Measurements from ENCODE around the gene RBL1.
"Not testable (repeated sequence)": the region's sequence is repeated elsewhere in the genome, so short reads cannot be mapped to it uniquely, and the experiment has no call there.

The RBL1 gene

DNA sequence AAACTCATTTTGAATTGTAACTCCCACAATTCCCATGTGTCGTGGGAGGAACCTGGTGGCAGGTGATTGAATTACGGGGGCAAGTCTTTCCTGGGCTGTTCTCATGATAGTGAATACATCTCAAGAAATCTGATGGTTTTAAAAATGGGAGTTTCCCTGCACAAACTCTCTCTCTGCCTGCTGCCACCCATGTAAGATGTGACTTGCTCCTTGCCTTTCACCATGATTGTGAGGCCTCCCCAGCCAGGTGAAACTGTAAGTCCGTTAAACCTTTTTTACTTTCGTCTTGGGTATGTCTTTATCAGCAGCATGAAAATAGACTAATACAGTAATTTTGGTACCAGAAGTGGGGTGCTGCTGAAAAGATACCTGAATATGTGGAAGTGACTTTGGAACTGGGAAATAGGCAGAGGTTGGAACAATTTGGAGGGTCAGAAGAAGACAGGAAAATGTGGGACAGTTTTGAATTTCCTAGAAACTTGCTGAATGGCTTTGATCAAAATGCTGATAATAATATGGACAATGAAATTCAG is 102.9 kb downstream of the RBL1 start:
- DNase-seq (ENCODE audit: low spot score): no peak

DNA sequence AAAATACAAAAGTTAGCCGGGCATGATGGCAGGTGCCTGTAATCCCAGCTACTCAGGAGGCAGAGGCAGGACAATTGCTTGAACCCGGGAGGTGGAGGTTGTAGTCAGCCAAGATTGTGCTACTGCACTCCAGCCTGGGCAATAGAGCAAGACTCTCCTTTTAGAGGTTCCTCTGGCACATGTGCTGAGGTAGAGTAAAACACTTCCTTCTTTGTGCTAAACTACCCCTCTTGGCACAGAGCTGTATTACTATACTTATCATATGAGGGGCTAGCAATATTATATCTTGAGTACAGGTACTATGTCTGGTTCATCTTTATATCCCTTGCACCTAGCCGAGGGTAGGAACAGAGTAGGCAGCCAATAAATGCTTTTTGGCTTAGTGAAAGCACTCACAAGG is 104.1 kb downstream of the RBL1 start:
- no peak for DNase-seq (ENCODE audit: low spot score)

DNA sequence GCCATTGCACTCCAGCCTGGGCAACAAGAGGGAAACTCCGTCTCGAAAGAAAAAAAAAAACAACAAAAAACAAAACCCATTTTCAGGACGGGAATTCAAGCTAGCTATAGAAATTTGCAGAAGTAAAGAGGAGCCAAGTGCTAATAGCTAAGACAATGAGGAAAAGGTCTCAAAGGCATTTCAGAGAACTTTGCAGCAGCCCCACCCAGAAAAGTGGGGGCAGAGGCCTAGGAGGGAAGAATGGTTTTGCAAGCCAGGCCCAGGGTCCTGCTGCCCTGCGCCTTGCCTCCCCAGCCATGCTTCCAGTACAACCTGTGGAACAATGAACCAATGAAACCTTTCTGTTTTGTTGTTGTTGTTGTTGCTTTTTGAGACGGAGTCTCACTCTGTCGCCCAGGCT is 106.0 kb downstream of the RBL1 start:
- DNase-seq (ENCODE audit: low spot score): no peak

DNA sequence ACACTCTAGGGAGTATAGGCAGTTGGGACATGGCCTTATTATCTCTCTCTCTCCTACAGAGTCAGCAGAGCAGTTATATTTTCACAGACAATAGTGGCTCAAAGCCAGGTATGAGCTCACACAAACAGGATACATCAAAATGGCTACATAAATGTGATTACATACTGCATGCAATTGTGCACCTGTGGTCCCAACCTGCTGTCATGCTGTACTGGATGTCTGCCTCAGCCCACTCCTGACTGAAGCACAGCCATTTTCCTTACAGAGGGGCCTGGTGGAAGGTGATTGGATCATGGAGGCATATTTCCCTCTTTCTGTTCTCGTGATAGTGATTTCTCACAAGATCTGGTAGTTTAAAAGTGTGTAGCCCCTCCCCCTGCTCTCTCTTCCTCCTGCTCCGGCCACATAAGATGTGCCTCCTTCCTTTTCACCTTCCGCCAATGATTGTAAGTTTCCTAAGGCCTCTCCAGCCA is 107.3 kb downstream of the RBL1 start:
- peak; percentile 43 for DNase-seq (ENCODE audit: low spot score)

DNA sequence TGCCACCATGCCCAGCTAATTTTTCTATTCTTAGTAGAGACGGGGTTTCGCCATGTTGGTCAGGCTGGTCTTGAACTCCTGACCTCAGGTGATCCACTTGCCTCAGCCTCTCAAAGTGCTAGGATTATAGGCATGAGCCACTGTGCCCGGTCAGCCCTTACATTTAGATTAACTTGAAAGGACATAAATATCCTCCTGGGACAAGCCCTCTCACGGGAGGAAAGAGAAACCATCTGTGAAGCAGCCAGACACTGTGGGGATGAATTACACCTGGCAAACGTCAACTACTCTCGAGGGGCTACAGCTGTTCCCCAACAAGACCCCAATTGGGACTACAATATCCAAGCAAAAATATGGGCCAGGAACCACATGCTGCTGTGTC is 111.5 kb downstream of the RBL1 start:
- DNase-seq (ENCODE audit: low spot score): no peak

DNA sequence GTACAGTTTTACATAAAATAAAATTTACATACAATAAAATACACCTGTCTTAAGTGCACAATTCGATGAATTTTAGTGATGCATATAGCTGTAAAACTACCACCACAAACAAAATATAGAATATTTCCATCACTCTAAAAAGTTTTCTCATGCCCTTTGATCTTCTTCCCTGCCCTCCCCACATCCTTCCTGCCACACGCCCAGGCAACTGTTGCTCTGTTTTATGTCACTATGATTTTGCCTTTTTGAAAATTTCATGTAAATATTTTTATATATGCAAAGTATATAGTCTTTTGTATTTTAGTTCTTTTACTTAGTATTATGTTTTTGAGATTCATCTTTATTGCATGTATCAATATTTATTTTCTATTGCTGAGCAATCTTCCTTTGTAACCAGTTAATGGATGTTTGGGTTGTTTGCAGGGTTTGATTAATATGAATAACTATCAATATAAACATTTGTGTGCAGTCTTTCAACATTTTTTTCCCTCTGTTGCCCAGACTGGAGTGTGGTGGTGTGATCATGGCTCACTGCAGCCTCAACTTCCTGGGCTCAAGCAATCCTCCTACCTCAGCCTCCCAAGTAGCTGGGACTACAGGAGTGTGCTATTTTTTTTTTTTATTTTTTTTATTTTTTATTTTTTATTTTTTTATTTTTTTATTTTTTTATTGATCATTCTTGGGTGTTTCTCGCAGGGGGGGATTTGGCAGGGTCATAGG is 120.5 kb downstream of the RBL1 start:
- DNase-seq (ENCODE audit: low spot score): peak; percentile 83

DNA sequence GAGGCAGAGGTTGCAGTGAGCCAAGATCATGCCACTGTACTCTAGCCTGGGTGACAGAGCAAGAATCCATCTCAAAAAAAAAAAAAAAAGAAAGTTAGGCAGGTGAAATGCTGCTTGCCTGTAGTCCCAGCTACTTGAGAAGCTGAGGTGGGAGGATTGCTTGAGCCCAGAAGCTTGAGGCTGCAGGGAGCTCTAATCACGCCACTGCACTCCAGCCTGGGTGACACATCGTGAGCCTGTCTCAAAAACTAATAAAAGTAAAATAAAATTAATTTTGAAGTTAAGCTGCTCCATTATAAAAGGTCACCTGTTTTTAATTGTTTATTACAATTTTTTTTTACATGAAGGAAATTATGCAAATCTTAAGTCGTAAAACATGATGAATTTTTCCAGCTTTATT is 121.1 kb downstream of the RBL1 start:
- peak; percentile 34 for DNase-seq (ENCODE audit: low spot score)

DNA sequence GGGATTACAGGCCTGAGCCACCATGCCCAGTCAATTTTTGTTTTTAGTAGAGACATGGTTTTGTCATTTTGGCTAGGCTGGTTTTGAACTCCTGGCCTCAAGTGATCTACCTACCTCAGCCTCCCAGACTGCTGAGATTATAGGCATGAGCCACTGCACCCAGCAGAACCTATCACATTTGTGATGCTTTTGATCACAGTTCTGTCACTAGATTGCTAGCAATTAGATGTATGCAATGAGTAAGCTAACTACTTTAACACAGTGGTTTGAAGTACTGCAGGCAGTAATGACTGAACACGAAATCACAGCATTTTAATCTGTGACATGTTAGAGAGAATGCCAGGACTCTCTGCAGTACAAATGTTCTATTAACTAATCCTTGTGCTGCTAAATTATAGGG is 124.7 kb downstream of the RBL1 start:
- DNase-seq (ENCODE audit: low spot score): peak; percentile 40

DNA sequence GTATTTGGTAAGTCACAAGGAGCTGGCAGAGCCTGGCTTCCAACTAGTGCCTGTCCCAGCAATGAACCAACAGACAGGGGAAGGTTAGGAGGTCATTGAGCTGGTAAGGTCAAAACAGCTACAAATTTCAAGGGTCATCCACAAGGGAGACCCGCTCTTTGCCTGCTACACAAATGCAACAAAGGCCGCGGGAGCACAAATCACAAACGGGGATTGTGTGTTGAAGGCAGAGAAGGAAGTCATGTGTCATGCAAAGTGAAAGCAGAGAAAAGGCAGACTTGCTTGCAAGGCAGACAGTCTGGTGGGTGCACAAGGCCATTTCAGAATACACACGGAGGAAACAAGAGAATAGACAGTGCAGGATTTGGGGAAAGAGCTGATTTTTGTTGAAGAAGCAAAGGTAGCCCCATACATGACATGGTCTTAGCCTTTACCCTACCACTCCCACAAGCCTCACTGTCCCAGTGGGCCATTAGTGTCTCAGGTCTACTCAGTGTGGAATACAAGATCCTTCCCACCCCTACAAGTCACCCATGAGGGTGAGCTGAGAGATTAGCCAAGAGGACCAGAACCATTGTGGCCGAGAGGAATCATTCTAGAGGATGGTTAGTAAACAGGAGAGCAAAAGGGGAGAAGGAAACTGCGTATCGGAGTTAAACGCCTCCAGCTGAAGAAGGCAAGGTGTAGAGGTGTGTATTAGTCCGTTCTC is 126.2 kb downstream of the RBL1 start:
- DNase-seq (ENCODE audit: low spot score): peak; percentile 63

DNA sequence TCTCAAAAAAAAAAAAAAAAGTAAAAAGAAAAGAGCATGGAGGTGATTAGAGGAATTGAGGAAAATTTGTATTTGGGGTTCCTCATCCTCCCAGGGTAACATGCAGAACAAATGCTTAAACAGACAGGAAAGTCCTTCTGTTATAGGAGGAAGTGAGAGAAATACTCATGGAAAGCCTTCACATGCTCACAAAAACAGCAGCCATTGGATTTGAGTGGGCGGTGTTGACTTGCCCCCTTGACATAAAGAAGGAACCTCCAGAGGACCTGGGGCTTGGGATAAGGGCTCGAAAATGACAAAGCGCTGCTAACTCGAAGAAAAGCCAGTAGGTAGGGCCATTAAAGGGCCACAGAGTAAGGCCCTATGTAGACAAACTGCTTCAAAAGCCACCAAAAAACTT is 126.7 kb downstream of the RBL1 start:
- DNase-seq (ENCODE audit: low spot score): no peak

DNA sequence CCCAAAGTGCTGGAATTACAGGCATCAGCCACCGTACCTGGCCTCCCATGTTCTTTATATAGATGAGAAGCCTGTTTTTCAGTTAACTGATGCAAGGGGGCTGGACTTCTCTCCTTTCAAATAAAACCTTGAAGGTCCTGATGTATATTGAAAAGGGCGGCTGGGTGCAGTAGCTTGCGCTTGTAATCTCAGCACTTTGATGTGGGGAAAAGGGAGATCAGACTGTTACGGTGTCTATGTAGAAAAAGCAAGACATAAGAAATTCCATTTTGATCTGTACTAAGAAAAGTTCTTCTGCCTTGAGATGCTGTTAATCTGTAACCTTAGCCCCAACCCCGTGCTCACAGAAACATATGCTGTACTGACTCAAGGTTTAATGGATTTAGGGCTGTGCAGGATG is 128.2 kb downstream of the RBL1 start:
- peak; percentile 53 for DNase-seq (ENCODE audit: low spot score)

DNA sequence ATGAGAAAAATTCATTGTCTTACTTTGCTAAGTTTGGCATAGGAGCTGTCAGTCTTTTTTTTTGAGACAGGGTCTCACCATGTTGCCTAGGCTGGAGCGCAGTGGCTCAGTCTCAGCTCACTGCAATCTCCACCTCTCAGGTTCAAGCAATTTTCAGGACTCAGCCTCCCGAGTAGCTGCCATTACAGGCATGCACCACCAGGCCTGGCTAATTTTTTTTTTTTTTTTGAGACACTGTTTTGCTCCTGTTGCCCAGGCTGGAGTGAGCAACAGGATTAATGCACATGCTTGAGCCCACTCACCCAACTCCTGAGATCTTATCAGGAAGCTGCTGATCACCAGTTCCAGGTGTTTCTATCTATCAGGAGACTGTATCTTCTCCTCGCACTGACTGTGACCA is 128.8 kb downstream of the RBL1 start:
- DNase-seq (ENCODE audit: low spot score): not testable (repeated sequence)

DNA sequence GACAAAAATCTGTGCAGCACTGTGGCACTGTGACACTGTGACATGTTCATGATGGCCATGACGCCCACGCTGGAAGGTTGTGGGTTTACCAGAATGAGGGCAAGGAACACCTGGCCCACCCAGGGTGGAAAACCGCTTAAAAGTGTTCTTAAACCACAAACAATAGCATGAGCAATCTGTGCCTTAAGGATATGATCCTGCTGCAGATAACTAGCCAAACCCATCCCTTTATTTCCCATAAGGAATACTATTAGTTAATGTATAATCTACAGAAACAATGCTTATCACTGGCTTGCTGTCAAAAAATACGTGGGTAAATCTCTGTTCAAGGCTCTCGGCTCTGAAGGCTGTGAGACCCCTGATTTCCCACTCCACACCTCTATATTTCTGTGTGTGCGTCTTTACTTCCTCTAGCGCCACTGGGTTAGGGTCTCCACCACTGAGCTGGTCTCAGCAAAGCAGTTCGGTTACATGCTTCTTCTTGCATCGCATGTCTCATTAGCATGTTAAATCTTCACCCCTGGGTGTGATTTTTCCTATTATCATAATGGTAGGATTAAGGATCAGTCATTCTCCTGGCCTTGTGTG is 133.3 kb downstream of the RBL1 start:
- DNase-seq (ENCODE audit: low spot score): not testable (repeated sequence)

DNA sequence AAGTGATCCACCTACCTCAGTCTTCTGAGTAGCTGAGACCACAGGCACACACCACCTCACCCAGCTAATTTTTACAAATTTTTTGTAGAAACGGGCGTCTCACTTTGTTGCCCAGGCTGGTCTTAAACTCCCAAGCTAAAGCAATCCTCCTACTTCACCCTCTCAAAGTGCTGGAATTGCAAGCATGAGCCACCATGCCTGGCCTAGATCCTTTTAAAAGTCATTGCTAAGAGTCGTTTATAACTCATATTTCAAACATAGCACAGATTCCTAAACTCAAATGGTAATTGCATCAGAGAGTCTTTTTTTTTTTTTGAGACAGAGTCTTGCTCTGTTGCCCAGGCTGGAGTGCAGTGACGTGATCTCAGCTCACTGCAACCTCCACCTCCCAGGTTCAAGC is 136.6 kb downstream of the RBL1 start:
- no peak for DNase-seq (ENCODE audit: low spot score)

DNA sequence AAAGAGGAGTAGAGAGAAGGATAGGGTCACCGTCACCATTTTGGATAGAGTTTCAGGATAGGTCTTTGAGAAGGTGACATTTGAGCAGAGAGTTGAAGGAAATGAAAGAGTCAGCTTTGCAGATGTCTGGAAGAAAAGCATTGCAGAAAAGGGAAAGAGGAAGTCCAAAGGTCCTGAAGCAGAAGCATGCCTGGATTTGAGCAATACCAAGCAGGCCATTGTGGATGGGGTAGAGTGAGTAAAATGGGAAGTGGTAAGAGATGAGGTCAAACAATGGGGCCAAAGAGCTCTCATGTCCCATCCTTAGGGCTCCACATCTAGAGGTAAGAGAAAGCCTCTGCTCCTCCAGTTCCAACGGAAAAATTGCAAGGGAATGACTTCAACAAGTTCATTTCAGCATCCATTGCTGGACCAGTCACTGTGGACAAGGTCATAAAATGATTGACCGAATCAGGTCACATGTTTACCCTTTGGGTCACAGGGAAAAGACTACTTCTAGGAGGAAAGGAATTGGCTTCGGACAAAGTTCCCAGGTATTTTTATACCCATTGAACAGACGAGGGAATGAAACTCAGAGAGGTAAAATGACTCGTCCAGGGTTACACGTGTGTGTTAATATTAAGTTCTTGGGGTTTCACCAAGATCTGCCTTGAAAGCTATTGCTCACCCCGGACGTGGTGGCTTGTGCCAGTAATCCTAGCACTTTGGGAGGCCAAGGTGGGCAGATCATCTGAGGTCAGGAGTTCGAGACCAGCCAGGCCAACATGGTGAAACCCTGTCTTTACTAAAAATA is 137.7 kb downstream of the RBL1 start:
- no peak for DNase-seq (ENCODE audit: low spot score)

DNA sequence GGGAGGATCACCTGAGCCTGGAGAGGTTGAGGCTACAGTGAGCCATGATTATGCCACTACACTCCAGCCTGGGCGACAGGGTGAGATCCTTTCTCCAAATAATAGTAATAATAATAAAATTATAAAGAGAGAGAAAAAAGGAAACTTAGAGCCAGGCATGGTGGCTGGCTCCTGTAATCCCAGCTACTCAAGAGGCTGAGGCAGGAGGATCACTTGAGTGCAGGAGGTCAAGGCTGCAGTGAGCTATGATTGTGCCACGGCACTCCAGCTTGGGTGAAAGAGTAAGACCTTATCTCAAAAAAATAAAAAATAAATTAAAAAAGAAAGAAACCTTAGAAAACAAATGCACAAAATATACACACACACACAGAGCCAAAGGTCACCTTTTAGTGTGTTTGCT is 139.1 kb downstream of the RBL1 start:
- DNase-seq (ENCODE audit: low spot score): no peak

DNA sequence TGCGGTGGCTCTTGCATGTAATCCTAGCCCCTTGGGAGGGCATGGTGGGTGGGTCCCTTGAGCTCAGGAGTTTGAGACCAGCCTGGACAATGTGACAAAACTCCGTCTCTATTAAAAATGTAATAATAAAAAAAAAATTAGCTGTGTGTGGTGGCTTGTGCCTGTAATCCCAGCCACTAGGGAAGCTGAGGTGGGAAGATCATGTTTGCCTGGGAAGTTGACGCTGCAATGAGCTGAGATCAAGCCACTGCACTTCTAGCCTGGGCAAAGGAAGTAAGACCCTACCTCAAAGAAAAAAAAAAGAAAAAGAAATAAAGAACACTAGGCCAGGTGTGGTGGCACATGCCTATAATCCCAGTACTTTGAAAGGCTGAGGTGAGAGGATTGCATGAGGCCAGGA is 139.8 kb downstream of the RBL1 start:
- DNase-seq (ENCODE audit: low spot score): no peak

DNA sequence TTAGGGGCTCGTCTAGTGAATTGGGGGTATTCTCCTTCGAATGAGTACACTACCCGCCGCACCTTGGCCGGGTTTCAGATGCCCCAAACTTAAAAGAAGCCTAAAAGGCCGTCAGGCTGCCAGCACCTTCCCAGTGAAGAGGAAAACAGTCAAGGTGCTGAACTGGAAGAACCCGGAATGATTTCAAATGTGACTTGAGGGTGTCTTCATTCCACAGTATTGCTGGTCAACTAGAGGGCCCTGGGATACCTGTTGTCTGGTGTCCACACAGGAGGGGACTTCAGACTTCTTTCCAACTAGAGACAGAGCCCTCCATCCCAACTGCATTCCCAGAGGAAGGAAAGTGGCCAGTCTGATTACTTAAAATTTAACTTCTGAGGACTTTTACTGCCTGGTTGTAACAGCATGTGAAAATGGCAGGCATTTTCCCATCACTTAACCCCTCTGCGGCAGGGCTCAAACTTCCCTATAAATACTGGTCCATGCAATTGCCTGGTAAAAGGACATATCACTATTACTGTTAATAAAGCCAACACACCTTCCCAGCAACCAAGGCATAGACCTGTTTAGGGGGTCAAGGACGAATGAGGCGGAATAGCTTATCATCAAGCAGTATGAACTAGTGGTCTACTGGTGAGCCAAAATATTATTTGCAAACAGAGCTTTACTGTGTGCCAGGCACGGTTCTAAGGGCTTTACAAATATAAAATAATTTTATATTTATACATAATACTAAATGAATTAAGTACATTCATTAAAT is 143.6 kb downstream of the RBL1 start:
- no peak for DNase-seq (ENCODE audit: low spot score)

DNA sequence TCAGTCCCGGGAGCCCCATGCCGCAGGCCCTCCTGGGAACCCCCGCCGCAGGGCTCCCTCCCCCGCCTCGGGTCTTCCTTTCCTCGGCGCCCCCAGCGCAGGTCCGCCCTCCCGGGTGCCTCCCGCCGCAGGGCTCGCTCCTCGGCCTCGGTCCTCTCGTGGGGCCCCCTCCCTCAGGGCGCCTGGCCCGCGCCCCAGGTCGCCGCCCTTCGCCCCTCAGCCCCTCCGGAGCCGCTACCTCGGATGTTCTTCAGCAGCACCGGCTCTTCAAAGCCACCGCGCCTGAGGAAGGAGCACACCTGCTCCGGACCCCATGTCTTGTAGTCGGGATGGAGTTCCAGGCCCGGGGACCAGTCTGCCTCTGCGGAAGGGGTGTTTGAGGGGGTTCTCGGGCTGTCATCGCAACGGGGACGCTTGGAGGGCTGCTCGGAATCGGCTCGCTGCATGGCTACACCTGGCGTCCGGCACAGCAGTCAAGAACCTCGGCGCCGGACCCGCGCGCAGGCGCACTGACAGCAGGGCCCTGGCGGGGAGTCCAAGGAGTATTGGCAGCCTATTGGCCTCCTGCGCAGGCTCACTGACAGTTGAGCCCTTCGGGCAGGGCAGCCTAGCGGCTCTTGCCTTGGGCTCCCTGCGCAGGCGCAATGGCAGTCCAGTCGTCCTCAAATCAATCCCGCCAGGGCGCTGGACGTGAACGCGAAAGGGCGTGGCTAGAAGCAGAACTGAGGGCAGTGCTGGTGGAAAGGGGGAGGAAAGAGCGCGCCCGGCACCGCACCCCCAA is 144.4 kb downstream of the RBL1 start, which contains the start of gene SAMHD1:
Gene SAMHD1, minus strand, starts transcription at position 511 of the 781 bp plus-strand sequence. Its CDS starts 65 bp downstream, at position 446.
- DNase-seq (ENCODE audit: low spot score): peak; percentile 94

DNA sequence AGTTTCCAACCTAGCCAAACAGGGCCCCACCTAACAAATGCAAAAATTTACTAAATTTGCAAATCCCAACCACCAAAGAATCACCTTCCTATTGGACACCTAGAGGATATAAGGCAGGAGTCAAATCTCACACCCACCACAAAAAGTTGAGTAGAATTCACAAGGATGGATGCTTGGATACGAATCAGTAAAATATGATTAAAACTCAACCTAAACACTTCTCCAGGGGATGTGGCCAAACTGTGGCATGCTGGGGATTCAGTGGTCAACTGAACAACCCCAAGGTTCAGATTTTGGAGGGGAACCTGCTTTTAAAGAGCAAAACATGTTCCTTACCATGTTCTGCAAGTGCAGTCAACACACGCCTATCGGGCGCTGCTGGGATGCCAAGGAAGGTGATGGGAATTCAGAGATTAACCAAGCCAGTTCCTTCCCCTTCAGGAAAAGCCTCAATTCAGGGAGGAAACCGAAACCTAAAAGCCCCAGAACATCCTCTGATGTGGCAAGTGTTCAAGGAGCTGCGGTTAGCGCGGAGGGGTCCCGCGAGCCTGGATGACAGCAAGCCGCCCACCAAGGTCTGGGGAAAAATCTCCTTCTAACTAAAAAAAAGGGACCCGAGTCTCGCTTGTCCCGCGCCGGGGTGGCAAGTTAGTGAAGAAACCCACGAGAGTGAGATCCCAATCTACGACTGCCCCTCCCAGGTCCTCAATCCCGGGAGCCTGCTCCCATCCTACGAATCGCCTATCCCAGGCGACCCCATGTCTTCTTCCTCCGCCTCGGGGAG is 145.2 kb downstream of the RBL1 start:
- DNase-seq (ENCODE audit: low spot score): peak; percentile 49
